CD4-positive, alpha-beta T cell treated with Interleukin-10 for 1 hour (primary cell): ENCODE data around the gene CADPS2.
"Not testable (repeated sequence)": the region's sequence is repeated elsewhere in the genome, so short reads cannot be mapped to it uniquely, and the experiment has no call there.

Source experiments
- DNase-seq: peaks from one replicate; pipeline ENCODE4 v3.0.0-alpha.2; 2020

Gene CADPS2

GRCh38 chr7:122849322-122849956, 36.8 kb downstream of the CADPS2 start:
- no peak for DNase-seq

DNA sequence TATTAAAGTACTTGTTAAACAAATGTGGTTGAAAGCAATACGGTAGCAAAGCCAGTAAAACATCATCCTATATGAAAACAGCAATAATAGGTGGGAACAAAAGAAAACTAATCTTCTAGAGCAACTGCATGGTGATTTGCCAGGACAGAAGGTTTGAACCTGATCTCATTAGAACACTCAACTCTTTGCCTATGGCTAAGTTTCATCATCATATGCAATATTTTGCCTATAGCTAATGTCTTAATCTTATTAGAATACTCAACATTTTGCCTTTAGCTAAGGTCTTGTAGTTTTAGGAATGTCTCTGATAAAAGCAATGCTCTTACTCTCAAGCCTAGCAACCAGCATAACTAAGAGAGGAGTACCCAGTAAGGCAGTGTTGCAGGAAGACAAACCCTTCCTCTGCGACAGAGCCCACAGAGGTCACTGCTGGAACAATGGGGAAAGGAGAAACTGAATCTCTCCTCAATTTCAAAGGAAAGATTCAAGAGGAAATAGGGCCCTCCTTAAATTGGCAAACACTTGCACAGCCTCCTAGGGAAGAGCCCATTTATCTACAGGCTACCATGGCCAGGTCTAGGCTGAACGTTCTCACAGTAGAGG, 38.3 kb downstream of the CADPS2 start:
- no peak for DNase-seq

- DNase-seq = no peak
Observed at GRCh38 chr7:122846591-122846990, 39.7 kb downstream of the CADPS2 start.

DNA sequence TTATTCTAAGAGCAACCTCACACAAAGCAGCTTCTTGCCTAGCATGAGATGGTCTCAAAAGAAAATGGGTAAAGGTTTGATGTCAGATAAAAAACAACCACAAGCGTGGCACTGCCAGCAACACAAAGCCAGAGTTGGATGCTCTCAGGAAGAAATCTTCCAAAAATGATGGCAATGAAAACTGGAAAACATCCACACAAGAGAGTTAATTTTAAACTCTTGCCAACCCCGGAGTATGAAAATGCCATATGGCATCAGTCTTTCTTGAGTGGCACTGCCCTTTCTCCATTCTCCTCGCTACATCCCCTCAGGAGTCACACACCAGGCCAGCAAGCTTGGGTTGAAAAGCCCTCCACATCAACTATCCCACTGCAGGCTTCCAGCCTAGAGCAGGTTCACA, 41.0 kb downstream of the CADPS2 start:
- DNase-seq = no peak

DNA sequence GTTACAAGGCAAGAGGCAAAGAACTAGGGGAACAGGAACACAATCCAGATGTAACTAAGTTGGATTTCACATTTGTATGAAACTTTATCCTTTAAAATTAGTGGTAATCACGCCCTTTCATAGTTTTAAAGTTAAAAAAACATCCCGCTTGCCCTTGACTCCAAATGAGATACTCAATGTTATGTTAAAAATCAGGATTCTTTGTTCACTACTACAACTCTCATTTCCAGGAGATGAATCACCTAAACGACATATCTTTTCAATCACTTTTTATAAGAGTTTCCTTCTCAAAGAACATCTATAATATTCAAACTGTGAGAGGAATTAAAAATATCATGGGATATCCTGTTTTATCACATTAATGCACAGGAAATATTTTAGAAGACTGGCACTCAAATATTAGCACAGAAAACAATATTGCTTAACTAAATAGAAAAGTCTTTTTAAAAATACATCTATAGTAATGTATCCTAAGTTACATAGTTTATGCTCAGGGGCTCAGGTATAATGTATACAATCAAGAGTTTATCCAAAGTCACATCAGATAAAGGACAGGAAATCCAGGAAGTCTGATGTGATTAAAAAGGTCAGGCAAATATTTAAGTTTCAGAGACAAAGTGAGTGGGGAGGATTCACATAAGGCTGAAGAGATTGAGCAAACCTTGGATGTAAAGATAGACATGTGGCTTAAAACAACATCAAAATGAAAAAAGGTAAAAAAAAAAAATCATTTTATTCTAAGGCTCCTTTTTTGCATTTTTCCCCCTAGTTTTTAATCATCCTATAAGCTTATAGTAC, 41.9 kb downstream of the CADPS2 start:
- DNase-seq = no peak

- no peak for DNase-seq
Observed at GRCh38 chr7:122842971-122843370, 43.3 kb downstream of the CADPS2 start.

DNA sequence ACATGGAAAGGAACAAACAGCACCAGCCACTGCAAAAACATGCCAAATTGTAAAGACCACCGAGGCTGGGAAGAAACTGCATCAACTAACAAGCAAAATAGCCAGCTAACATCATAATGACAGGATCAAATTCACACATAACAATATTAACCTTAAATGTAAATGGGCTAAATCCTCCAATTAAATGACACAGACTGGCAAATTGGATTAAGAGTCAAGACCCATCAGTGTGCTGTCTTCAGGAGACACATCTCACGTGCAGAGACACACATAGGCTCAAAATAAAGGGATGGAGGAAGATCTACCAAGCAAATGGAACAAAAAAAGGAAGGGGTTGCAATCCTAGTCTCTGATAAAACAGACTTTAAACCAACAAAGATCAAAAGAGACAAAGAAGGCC, 50.0 kb downstream of the CADPS2 start:
- not testable (repeated sequence) for DNase-seq

DNA sequence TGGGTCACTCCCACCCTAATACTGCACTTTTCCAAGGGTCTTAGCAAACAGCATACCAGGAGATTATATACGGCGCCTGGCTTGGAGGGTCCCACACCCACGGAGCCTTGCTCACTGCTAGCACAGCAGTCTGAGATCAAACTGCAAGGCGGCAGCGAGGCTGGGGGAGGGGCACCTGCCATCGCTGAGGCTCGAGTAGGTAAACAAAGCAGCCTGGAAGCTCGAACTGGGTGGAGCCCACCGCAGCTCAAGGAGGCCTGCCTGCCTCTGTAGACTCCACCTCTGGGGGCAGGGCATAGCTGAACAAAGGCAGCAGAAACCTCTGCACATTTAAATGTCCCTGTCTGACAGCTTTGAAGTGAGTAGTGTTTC, 51.7 kb downstream of the CADPS2 start:
- not testable (repeated sequence) for DNase-seq

- no peak for DNase-seq
Observed at GRCh38 chr7:122833888-122834570, 52.2 kb downstream of the CADPS2 start.

- DNase-seq = no peak
Observed at GRCh38 chr7:122831436-122831835, 54.8 kb downstream of the CADPS2 start.

- DNase-seq = no peak
Observed at GRCh38 chr7:122829962-122830361, 56.3 kb downstream of the CADPS2 start.

GRCh38 chr7:122827763-122828162, 58.5 kb downstream of the CADPS2 start:
- DNase-seq = no peak

GRCh38 chr7:122813845-122814244, 72.4 kb downstream of the CADPS2 start:
- no peak for DNase-seq

GRCh38 chr7:122803851-122804250, 82.4 kb downstream of the CADPS2 start:
- no peak for DNase-seq

- DNase-seq = no peak
Observed at GRCh38 chr7:122803323-122803722, 82.9 kb downstream of the CADPS2 start.

DNA sequence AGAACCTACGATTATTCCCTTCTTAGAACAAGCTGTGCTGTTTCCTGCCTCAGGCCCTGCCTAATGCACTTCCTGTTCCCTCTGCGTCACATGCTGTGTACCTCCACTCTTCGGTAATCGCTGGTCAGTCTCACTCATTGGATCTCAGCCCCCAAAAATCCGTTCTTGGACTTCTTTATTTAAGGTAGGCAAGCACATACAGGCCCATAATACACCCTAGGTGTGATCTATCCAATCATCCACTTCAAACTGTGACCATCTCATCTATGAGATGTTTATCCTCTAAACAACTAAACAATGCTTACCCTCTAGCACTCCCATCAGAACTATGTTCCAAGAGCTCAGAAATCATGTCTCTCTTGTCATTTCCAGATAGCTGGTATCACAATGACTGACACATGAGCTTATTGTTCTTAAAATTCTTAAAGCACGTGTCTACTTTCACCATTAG, 83.9 kb downstream of the CADPS2 start:
- no peak for DNase-seq

GRCh38 chr7:122791959-122792545, 94.2 kb downstream of the CADPS2 start:
- DNase-seq = no peak

- no peak for DNase-seq
Observed at GRCh38 chr7:122790591-122790990, 95.7 kb downstream of the CADPS2 start.

- no peak for DNase-seq
Observed at GRCh38 chr7:122790132-122790531, 96.1 kb downstream of the CADPS2 start.

DNA sequence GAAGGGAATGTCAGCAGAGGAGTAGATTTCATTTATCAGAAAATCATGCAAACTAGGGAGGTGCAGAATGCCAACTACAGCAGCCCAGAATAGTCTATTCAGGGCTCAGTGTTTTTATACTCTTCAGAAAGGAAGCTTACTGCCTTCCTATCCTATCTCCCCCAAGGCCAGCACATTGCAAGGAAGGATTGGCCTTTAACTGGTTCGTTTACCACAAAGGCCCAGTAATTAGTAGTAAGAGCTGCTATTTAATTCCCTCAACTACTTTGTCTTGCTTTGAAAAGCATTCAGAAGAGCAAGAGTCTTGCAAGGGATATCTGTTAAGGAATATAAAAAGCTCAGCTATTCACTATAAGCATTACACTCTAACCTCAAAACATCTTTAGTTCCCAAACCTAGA, 97.1 kb downstream of the CADPS2 start:
- DNase-seq = no peak

DNA sequence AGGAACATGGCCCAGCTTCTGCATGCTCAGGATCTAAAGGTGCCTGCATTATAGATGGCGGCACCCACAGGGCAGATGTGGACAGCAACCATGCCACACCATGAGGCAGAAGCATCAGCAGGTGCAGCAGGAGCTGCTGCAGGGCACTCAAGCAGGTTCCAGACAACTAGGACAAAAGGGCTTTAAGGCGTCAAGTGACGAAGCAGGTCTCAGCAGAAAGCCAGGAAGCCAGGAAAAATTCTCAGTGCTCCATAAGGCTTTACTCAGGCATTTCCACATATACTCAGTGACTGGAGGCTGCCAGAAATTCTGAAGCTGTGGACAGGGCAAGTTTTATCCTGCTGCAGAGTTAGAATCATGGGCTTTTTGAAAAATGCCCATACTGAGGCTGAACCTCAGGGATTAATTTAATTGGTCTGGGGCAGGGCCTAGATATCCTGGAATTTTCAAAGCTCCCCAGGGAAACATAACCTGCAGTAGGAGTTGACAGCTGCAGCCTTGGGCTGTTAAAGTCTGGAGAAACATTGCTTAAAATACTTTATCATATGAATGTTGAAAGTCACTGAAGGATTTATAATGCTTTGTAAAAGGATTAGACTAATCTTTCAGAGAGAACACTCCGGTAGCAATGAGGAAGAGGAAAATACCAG, 115.4 kb downstream of the CADPS2 start:
- no peak for DNase-seq

DNA sequence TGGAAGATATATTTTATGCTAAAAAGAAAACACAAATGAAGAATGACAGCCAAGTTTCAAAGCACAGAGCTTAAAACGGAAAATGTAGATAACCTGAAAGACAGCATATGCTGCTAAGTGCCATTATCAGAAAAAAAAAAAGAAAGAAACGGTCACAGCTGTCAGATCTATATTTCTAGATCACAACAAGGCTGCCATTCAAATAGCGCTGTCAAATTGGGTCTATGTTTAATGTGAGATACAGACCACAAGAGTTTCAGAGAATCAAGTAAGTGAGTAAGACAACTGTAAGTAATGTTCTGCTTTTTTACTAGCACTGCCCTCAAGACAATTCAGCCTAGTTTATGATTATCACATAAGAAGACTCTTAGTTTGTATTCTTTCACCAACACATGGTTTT, 117.4 kb downstream of the CADPS2 start:
- DNase-seq = no peak

- DNase-seq = no peak
Observed at GRCh38 chr7:122767339-122767738, 118.9 kb downstream of the CADPS2 start.
